GM19397 (cell line): Measurements from ENCODE around the gene ROBO1.

Experiments
- ATAC-seq: cut with Tn5 transposase; IDR thresholded peaks from one replicate; pipeline ENCODE4 v1.9.1; 2021; ENCODE audit warnings: mild to moderate bottlenecking, moderate library complexity; ENCODE audit not compliant: unreplicated experiment

The ROBO1 gene

DNA sequence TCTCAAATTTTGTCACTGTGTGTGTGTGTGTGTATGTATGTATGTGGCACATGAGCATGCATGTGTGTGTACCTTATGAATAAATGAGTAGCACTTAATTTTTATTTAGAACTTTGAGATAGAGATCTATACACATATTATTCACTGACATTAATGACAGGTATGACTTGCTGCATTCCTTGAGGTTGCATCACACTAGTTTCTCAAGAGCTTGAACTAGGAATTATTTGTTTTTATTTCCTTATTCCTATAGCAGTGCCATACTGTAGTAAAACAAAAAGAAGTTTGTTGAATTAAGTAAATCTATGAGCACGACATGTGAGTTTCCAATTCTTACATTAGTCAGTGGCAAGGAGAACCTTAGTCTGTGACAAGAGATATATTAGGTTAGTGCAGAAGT is 943.9 kb downstream of the ROBO1 start:
- ATAC-seq: no peak

DNA sequence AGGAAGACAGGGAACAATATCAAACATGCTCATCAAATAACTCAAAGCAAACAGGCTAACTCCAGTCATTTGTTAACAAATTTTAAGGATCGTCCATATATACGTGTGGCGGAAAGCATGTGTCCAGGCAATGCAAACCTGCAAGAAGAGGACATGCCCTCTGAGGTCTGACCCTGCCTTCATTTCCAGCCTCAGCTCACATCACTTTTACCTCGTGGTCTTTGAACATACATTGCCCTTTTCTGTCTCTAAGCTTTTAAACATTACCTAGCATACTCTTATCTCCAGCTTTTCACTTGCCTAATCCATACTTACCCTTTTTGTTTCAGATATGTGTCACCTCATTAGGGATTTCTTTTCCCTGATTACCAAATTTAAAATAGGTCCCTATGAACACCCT is 944.4 kb downstream of the ROBO1 start:
- no peak for ATAC-seq

DNA sequence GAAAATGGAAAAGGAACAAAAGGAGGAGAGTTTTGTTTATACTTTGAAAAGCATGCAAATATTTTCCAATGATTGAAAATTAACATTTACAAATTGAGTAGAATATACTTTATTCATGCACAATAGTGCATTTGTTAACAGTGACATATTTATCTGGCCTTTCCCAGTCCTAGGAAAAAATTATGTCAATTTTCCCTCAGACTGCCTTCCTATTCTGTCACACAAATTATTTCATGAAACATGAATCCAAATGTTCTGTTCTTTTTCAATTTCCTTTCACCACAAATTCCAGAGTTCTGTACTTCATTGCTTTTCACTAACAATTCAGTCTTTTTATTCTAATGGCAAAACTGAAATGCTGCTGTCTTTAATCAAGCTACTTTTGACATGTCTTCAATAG is 945.1 kb downstream of the ROBO1 start:
- no peak for ATAC-seq

DNA sequence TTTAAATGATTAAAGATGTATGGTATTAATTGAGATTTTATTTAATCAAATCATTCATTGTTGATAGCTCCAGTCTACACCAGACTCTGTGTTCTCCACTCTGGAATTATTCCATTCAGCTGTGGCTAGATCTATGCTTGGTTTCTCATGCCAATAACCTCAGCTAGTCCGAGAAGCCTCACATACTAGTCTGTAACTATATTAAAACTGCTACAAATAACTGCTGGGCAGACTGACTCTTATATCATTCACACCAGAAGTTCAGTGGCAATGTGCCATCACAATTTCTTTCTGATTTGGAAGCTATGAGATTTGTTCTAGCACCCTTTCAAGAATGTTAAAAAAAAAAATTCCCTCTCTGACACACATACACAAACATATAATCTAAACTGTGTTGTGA is 947.3 kb downstream of the ROBO1 start:
- no peak for ATAC-seq

DNA sequence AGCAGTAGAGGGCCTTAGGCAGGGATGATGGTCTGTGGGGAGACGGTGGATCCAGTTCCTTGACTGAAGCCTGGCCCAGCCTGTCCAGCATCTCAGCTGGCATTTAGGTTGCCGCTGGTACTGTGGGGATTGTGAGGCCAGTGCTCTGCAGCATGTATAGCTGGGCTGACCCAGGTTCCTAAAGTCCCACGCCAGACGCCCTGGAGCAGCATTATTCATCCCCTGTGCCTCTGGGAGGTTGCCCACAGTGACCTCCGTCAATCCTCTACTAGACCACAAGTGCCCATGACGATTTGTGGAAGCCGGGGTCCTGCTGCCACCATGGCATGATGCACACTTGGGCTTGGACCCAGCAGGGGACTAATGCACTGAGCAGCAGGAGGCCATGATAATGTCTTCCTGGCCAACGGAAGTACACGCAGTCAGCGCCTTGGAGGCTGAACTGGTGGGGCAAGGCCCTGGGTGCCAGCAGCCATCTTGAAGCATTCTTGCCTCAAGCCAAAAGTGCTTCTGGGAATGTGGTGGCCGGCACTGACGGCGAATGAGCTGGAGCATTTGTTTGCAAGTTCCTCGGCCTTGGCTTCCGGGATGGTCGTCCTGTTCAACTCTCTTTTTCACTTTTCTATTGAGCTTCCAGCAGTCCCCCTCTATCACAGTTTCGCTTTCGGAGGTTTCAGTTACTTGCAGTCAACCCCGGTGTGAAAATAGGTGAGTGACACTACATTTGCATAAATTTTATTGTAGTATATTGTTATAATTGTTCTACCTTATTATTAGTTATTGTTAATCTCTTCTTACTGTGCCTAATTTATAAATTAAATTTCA is 949.4 kb downstream of the ROBO1 start:
- no peak for ATAC-seq

DNA sequence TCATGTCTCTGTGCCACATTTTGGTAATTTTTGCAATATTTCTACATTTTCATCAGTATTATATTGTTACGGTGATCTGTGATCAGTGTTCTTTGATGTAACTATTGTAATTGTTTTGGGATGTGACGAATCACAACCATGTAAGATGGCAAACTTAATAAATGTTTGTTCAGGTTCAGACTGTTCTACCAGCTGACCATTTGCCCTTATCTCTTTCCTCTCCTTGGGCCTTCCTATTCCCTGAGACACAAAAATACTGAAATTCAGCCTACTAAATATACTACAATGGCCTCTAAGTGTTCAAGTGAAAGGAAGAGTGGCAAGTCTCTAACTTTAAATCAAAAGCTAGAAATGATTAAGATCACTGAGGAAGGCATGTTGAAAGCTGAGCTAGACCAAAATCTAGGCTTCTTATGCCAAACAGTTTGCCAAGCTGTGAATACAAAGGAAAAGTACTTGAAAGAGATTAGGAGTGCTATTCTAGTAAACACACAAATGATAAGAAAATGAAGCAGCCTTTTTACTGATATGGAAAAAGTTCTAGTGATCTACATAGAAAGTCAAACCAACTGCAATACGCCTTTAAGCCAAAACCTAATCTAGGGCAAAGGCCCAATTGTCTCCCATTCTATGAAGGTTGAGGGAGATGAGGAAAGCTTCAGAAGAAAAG is 952.8 kb downstream of the ROBO1 start:
- no peak for ATAC-seq

DNA sequence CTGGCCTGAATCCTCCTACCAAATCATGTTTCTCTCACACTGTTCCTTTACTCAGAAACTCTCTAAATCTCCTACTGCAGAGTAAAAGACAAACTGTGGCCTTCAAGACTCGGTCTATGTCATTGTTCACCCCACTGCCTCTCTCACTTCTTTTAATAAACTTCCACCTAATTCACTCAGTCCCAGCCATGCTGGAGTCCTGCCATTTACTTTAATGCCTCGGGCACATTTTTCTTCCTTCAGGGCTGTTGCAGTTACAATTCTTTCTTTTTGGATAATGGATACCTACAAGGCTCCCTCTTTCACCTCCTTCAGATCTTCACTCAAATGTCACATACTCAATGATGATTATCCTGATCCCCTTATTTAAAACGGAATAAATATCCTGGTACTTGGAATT is 955.6 kb downstream of the ROBO1 start:
- ATAC-seq: no peak

DNA sequence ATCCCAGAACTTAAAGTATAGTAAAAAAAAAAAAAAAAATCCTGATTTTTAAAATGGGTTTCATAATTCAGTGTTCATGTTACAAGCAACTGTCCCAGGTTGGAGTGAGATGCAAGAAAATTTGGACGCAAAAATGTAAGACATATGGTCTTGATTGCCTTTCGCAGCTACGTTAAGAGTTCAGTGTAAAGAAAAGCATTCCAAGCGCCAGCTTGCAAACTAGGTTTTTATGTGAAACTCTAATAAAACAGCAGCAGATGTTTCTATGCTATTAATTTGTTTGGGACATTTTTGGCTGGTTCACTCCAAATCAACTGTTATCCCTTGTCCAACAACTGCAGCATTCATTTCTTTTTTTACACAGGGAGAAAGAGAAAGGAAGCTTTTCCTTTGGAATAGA is 957.8 kb downstream of the ROBO1 start:
- no peak for ATAC-seq

DNA sequence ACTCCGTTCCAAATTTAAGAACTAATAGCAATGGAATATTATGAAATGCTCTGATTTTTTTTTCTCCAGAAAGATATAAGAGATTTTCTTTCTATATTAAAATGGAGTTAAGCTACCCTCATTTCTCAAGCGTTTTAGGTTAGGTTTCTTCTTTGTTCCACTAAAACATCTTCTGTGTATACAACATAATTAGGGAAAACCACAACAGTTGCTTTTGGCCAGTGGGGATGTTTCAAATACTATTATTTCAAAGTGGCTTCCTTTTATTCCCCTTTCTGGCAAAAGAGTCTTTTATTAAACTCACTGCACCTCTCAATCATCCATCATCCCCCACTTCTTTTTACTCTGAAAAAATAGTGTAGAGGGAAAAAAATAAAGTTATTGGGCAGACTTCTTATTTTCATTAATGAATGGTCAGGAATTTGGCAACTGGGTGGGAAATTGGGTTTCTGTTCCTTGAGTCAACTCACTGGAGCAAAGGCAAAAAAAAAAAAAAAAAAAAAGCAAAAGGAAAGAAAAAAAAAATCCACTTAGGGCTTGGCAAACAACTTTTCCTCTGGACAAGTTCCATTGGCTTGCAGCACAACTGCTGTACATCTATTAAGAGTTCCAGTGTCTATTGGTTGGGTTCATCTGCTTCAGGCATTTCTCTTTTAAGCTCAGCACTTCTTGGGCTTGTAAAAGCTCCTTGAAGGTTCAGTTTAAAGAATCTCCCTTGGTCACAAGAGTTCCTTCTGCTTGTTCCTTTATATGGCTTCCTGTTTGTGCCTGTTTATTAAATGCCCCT is 963.4 kb downstream of the ROBO1 start:
- ATAC-seq: no peak

DNA sequence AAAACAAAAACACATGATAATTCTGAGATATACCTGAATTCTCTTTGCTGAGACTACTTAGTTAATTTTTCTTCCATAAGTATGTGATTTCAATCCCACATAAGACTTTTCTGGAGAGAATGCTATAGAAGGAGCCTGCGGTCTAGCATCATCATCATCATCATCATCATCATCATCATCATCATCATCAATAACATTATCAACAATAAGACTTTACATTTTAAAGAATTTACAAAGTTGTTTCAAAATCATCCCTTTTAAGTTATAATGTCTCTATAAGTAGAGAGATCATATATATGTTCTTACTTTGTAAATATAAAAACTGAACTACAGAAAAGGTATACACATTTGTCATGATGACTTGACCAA is 965.3 kb downstream of the ROBO1 start:
- no peak for ATAC-seq

DNA sequence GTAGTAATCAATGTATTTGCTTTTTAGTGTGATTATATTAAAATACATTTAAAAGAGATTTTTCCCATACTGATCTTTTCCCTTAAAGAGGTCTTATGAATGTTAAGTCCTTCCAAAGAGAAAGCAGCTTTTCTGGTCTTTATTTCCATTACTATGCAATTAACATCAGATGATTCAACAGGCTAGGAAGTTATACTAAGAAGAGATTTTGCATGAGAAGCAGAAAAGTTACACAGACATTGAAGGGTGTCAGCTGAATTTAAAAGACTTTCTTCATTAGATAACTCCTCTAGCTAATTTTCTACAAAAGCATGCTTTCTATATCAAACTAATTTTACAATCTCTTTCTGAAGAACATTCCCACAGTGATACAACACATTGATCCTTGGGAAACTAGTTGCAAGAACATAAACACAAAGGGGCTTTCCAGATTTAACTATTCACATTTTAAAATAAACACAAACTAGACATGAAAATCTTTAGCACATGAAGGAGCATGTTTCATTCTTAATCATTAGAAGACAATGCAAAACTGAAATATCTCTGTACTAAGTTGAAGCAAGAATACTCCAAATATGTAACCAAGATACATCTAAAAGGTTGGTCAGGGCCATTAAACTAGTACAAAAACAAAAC is 965.8 kb downstream of the ROBO1 start:
- ATAC-seq: no peak

DNA sequence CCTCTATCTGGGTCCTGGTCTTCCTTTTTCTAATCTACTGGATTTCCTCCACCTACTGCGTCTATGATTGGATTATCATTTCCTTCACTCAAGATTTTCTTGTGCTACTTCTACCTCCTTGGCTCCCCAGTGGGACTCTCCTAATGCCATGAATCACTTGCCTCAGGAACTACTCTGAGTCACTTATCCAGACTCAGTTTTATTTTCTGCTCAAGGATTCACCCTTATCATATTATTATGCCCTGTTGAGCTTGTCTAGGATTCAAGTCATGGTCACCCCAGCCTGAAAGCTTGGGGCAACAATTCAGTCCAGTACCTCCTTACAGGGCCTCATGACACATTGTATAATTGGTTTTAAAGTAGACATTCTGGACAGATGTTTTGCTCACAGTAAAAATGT is 968.1 kb downstream of the ROBO1 start:
- ATAC-seq: no peak

DNA sequence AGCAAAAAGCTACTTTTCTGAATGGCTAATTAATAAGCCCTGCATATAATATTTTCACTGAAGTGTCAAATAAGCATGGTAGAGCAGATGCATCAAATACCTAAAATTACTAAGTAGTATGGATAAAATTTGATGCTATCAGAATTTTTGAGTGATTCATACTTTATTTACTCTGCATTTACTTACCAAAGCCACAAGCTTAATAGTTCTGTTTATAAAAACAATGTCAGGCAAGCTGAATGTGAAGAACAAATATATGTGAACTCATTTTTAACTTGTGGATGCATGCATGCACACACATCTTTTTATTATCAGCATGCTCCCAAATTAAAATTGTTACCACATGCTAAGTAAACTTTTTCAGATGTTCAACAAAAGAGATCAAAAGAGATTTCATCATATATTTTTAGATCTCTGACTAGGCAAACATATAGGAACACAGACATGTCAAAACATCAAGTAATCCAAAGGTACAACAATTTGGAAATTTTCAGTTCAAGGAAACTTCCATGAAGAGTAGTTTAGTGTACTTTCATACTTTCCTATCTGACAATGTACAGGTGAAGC is 969.4 kb downstream of the ROBO1 start:
- no peak for ATAC-seq

DNA sequence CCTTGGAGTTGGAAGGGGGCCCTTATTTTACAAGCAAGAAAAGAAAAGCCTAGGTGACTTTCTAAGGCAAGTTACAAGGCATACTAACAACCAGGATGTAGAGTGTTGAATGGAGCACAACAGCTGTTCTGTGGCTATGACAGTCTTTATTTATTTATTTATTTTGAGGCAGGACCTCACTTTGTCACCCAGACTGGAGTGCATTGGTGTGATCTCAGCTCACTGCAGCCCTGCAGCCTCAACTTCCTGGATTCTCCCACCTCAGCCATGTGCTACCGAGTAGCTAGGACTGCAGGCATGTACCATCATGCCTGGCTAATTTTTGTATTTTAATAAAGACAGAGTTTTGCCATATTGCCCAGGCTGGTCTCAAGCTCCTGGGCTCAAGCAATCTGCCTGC is 973.4 kb downstream of the ROBO1 start:
- no peak for ATAC-seq

DNA sequence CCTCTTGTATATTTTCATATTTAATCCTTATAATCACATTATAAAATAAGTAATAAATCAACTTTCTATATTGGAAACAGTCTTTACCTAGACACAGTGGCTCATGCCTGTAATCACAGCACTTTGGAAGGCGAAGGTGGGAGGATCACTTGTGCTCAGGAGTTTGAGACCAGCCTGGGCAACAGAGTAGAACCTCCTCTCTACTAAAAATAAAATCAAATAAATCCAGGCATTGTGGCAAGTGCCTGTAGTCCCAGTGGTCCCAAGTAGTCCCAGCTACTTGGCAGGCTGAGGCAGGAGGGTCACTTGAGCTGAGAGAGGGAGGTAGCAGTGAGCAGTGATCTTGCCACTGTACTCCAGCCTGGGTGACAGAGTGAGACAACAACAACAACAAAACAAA is 975.1 kb downstream of the ROBO1 start:
- no peak for ATAC-seq

DNA sequence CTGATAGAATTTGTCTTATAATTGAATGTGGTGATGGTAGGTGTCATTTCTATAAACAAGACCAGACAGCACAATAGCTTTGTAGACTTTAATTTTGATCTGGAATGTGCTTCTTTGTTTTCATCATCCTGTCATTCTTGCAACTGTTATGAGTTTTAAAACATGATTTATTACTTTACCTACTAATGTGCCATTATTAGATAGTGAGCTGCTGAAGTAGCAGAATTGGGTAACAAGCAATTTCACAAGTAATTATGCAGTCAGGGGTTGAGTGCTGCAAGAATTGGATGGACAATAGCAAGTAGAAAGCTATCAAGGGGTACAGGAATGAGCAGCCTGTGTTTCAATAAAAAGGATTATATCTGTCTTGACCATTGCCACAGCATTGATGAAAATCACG is 975.6 kb downstream of the ROBO1 start:
- ATAC-seq: no peak

DNA sequence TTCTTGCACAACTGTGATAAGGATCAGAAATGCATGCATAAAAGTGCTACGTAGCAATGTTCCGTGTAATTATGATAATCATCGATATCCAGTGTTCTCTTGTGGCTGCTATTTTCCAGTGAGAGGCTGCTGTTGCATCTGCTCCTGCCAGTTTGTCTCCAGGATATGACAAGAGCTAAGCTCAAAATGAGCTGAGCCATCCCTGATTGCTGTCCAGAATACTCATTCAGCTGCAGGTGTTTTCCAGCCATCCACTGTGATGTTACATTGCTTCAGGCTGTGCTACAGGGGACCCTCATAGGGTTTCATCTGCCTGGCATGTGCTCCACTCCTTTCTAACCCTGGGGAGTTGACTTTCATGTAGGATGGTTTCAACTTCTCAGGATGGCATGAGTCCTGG is 976.0 kb downstream of the ROBO1 start:
- ATAC-seq: no peak

DNA sequence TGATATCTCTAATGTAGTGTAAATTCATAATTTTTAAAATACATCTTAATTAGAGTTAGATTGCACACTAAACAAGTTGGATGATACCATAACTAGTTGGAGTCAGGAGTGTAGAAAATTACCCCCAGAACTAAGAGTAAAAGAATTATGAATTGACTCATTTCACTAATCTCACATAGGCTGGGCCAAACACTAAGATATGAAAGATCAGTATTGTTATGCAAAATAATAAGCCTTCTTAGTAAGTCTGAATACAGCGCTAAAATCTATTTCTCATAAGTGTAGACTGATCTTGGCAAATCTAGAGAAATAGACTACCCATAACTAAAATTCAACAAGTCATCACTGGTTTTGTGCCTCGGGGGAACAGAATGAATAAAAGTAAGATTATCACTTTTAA is 979.0 kb downstream of the ROBO1 start:
- no peak for ATAC-seq

DNA sequence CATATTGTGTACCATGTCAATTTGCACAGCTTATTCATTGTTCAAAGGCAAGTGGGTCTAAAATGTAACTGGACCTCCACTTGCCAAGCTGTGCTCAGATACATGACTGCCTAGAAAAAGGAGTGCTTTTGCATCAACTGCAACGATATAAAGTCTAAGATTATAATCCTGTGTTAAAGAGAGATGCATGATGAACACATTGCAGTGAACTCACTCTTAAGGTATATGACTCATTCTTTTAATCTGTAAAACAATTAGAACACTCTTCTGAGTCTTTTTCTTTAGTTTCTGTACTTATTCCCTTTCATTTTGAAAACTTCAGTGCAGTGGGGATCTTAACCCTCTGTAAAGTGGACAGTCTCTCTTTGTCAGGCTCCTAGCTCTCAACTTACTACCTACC is 982.8 kb downstream of the ROBO1 start:
- ATAC-seq: no peak

DNA sequence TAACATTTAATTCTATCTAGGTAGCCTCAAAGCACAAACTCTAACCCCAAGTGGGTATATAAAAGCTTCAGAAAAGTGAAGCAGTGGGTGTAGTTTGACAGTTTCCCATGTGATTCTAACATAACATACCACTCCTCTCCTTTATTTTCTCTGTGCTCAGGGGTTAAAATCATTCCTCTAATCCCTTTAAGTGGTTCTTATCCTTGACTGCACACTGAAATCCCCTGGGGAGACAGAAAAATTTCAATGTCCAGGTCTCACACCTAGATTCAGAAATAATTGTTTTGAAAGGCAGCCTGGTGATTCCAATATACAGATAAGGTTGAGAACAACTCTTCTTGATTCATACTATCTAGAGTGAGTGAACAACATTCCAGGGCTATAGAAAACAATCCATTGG is 986.4 kb downstream of the ROBO1 start:
- ATAC-seq: no peak
